Kidney capillary endothelial cell (primary cell): ENCODE measurements around the gene KLK5.
"Not testable (repeated sequence)": the region's sequence is repeated elsewhere in the genome, so short reads cannot be mapped to it uniquely, and the experiment has no call there.

Experiments used
- DNase-seq: peaks from one replicate; pipeline ENCODE4 v3.0.0-alpha.2; 2018; ENCODE audit warnings: low spot score

Gene KLK5

DNA sequence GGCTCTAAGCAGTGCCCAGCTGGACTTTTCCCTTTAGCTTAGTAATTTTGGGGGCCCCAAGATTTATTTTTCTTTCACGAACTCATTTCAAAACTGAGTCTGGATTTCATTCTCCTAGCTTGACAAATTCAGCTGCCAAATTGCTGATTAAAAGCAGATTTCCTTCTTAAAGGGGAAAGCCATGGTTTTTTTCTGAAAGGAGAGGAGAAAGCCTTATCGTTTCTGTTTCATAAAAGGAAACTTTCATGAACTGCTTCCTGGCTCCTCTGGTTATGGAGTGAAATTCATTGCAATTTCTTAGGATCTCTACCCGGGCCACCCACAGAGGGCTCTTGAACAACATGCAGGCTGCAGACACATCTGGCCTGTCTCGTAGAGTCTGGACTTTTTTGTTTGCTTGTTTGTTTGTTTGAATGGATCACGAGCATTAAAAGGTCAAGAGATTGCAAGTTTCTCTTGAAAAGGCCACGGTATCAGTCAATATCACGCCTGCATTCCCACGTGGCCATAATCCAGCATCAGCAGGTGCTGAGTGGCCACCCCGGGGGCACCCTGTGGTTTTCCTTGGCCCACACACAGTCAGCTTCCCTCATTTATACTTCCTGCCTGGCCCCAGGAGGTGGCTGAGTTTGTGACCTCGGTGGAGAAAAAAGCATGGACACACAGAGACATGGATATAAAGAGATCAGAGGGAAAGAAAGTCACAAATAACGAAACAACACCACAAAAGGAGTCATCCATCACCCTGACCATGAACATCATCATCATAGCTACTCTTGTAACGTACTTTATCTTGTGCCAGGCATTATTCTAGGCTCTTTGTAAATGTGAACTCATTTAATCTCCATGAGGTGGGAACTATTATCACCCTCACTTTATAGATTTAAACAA is 31.2 kb downstream of the KLK5 start:
- DNase-seq = no peak

DNA sequence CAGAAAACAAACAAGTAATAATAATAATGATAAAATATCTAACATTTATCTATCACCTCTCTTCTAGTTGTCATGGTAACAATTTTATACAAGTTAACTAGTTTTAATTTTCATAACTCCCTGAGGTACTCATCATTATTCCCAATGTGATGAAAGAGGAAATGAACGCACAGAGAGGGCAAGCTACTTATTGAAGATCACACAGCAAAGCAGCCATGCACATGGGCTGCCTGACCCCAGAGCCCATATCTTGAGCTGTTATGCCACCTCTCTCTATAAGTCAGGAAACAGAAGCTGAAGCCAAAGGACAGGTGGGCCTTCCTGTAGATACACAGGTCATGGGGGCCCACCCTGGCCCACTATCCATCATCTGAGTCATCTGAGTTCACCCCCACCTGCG is 36.8 kb downstream of the KLK5 start:
- no peak for DNase-seq

DNA sequence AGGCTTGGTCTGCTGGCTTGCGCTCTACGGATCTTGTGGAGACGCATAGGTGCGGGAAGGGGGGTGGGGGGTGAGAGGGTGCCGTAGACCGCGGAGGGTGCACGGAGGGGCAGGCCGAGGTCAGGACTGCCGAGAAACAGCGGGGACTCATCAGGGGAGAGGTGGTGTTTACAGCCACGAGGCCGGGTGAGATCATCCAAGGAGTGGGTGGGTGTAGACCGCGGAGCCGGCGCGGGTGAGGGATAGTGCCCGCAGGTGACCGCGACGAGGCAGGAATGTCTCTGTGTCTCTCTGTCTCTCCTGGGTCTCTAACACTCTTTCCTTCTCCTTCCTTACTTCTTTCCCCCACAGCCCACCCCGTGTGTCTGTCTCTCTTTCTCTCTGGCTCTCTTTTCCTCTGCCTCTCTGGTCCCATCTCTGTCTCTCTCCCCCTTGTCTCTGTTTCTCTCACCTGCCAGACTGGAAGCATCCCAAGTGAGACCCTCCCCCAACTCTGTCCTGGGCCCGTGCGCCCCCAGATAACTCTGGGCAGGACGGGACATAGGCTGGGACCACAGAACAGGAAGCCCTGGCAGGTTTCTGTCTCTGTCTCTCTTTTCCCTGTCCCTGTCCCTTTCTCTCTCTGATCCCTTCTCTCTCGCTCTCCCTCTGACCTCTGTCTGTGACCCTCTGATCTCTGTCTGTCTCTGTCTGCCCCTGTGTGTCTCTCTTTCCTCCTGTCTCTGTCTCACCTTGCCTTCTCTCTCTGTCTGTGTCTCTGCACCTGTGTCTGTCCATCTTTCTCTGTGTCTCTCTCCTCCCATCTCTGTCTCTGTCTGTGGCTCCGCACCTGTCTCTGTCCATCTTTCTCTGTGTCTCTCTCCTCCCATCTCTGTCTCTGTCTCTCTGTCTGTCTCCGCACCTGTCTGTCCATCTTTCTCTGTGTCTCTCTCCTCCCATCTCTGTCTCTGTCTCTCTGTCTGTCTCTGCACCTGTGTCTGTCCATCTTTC is 39.8 kb downstream of the KLK5 start:
- DNase-seq = no peak

DNA sequence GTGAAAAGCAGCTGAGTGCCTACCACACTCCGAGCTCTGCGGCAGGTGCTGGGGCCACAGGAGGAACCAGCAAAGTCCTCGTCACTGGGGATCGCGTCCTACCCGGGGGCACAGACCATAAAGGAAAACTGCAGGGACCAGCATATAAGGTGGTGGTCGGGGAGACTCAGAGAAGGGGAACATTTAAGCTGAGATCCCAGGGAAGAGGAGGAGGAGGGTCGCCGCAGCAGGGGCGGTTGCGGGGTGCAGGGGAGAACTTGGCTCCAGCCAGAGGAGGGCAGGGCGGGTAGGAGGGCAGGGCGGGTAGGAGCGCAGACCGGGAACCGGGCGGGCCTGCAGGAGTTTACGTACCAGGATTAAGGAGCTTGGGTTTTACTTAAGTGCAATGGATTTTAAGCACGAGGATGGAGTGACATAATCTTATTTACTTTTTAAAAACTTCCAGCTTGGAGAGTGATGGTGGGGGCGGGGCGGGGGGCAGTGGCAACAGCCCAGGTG is 40.7 kb downstream of the KLK5 start:
- DNase-seq = no peak

DNA sequence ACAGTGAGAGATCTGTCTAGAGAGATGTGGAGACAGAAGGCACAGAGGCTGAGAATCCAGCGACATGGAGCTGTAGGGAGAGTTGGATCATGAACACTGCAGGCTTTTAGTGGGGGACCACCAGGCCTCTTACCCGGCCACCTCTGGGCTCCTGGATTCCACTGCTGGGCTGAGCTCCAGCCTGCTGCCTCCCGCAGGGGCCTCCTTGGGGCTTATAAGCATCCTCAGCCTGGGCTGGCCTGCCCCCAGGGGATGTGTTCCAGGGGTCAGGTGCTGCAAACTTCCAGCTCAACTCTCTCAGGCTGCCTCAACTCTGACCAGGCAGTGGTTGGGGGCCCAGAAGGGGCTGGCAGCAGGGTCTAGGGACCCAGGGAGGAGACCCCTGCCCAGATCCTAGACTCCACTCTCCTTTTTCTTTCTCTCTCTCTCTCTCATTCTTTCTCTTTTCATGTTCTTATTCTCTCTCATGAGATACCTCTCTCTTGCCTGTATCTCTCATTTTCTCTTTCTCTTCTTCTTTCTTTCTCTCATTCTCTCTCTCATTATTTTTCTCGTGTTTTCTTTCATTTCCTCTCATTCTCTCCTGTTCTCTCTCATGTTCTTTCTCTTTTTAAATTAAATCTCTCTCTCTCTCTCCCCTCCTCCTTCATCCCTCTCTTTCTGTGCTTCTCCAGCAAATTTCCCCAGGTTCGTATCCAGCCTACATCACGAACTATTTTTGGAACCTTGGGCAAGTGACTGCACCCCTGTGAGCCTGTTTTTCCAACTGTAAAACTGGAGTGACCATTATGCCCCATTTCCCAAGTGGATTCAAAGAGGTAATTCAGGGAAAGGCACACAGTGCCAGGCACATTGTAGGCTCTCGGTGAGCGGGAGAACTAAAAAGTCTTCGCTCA is 41.4 kb downstream of the KLK5 start, which contains the start of gene KLK4:
Gene KLK4 (minus strand): TSS at position 190 of the 896 bp plus-strand sequence. CDS start 657 bp downstream, outside the sequence.
- no peak for DNase-seq

DNA sequence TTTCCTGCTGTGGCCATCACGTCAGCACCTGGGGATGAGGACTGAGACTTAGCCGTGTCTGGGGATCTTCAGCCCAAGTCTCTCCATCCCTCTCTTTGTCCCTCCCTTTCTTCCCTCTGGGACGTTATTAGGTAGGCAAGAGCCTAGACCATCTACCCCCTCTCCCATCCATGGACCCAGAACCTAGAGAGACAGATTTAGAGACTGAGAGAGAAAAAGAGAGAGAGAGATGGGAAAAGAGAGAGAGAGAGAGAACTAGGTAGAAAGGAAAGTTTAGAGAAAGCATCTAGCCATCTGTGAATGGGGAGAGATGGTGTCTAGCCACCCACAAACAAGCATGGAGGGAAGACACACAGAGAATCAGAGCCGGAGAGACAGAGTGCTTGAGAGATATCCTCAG is 42.1 kb downstream of the KLK5 start:
- no peak for DNase-seq

DNA sequence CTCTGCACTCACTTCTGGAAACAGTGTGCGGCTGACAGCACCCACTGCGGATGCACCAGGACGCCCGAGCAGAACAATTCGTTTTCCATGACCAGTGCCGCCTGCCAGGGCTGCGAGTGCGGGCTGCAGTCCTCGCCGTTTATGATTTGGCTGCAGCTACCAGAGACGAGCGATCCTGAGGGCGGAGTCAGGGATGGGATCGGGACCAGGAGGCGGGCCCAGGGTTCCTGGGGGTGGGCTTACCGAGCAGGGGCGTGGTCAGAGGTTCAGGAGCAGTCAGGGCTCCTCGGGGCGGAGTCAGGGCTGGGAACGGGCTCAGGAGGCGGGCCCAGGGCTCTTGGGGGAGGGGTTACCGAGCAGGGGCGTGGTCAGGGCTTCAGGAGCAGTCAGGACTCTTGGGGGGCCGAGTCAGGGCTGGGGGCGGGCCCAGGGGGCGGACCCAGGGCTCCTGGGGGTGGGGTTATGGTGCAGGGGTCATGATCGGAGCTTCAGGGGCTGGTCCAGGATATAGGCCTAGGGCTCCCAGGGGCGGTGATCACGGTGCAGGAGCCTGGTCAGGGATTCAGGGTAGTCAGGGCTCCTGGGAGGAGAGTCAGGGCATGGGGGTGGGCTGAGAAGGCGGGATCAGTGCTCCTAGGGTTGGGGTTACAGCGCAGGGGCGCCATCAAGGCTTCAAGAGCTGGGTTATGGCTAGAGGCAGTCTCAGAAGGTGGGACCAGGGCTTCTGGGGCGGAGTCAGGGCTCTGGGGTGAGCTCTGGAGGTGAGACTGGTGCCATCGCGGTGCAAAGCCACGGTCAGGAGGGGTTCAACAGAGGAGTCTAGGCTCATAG is 43.4 kb downstream of the KLK5 start:
- no peak for DNase-seq

DNA sequence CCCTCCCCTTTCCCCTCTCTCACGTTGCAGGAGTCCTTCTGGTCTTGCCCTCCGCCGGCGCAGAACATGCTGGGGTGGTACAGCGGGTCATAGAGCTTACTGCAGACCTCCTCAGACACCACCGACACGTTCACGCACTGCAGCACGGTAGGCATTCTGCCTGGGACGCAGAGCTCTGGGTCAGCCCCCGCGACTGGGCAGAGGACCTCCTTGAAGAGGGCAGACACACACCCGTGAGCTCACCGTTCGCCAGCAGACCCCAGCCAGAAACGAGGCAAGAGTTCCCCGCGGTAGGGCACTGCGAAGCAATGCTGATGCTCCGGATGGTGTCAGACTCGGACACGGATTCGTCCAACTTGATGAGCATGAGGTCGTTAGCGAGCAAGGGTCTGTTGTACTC is 44.5 kb downstream of the KLK5 start:
- DNase-seq = no peak

DNA sequence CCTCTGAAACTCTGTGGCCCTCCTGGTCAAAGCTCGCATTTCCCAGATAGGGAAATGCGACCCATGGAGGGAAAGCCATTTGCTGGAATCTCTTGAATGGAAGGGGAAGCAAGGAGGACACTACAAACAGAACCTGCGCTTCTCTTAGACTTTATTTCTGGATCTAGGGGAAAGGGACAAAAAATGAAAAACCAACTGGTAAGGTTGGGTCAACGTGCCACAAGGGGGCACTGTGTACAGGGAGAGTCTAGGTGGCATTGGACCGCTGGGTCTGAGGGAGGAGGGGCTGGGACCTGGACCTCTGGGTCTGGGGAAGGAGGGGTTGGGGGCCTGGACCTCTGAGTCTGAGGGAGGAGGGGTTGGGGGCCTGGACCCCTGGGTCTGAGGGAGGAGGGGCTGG is 46.6 kb downstream of the KLK5 start:
- DNase-seq = no peak

DNA sequence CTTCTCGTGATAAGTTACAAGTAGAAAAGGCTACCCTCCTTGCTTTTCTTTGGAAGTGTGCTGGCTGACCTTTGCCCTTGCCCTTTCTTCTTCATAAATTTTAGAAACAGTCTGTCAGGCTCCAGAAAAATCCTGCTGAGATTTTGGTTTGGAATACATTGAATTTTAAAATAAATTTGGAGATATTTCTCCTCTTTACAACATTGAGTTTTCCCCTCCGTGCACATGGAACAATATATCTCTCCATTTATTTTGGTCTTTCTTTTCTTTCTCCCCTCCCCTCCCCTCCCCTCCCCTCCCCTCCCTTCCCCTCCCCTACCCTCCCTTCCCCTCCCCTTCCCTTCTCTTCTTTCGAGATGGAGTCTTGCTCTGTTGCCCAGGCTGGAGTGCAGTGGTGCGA is 50.2 kb downstream of the KLK5 start:
- DNase-seq = no peak

DNA sequence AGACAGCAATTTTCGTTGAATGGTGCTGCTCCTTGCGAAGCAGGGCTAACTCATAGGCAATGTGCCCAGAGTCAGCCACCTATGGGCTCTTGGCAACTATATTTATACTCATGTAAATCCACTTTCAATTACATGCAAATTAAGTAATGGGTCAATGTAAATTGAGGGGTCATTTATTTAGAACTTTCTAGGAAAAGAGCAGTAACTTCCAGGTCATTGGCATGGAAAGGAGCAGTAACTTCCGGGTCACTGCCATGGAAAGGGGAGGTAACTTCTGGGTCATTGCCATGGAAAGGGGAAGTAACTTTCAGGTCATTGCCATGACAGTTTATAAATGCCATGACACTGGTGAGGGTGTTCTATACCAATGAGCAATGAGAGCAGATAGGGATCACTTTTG is 53.3 kb downstream of the KLK5 start:
- no peak for DNase-seq

DNA sequence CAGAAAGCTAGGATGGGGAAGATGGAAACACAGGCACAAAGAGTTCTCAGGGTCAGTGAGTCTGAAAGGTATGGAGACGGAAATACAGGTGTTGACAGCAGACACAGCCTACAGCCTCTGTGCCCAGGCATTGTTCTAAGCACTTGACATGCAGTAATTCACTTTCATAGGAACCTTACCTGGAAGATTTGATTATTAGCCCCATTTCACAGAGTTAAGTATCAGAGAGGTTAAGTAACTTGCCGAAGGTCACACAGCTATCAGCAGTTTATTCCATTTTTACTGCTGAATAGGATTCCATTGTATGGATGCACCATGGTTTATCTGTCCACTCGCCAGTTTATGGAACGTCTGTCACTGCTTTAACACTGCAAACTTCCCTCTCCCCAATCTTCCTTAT is 54.8 kb downstream of the KLK5 start:
- no peak for DNase-seq

DNA sequence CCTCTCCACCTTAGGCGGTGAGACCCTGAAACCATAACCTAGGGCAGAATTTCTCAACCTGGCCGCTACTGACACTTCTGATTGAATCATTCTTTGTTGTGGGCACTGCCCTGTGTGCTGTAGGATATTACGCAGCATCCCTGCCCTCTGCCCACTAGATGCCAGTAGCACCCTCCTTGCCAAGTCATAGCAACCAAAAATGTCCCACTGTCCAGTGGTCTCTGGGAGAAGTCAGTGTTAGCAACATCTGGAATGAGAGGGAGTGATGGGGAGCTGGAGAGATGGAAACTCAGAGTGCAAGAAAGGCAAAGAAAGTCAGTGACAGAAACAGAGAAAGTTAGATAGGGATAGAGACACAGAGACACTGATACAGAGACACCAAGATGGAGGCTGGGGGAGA is 55.2 kb downstream of the KLK5 start:
- no peak for DNase-seq

DNA sequence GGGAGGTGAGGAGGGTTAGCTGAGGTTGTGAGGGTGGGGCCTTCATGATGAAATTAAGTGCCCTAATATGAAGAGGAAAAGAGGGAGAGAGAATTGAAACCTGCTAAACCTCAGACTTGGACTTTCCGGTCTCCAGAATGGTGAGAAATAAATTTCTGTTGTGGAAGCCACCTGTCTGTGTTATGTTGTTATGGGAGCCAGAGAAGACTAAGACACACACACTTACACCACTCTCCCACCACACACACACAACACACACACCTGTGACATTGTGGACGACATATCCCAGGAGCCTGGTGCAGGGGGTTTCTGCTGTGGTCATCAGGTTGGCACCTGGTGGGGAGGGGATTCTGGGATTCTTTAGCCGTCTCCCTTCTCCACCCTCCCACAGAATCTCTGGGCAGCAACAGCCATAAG is 55.6 kb downstream of the KLK5 start:
- no peak for DNase-seq

DNA sequence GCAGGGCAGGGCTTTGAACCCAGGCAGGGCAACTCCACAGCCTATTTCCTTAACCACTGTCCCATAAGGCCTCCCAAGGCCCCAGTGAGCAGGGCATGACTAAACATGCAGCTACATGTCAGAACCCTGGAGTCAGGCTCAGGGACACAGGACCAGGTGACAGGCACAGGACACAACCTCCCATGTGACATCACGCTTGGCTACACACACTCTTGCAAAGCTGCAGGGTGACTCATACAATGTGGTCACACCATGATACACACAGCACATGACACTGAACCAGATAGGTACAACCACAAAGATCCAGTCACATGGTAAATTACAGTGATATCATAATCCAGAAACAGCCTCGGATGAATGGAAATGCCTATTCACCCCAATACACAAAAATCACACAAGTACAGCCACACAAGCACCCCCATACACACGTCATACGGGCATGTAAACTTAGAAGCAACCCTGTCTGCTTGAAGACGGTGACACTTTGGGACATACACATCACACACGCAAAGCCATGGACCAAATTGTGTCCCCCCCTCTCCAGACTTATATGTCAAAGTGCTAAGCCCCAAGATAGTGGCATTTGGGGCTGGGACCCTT is 56.1 kb downstream of the KLK5 start:
- no peak for DNase-seq

DNA sequence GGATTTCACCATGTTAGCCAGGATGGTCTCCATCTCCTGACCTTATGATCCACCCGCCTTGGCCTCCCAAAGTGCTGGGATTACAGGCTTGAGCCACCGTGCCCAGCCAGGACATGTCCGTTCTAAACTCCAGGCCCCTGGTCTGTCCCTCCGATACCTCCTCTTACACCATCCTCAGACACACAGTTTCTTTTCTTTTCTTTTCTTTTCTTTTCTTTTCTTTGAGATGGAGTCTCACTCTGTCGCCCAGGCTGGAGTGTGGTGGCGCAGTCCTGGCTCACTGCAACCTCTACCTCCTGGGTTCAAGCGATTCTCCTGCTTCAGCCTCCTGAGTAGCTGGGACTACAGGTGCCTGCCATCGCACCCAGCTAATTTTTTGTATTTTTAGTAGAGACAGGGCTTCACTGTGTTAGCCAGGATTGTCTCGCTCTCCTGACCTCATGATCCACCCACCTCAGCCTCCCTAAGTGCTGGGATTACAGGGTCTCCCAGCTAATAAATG is 56.7 kb downstream of the KLK5 start:
- DNase-seq = not testable (repeated sequence)

DNA sequence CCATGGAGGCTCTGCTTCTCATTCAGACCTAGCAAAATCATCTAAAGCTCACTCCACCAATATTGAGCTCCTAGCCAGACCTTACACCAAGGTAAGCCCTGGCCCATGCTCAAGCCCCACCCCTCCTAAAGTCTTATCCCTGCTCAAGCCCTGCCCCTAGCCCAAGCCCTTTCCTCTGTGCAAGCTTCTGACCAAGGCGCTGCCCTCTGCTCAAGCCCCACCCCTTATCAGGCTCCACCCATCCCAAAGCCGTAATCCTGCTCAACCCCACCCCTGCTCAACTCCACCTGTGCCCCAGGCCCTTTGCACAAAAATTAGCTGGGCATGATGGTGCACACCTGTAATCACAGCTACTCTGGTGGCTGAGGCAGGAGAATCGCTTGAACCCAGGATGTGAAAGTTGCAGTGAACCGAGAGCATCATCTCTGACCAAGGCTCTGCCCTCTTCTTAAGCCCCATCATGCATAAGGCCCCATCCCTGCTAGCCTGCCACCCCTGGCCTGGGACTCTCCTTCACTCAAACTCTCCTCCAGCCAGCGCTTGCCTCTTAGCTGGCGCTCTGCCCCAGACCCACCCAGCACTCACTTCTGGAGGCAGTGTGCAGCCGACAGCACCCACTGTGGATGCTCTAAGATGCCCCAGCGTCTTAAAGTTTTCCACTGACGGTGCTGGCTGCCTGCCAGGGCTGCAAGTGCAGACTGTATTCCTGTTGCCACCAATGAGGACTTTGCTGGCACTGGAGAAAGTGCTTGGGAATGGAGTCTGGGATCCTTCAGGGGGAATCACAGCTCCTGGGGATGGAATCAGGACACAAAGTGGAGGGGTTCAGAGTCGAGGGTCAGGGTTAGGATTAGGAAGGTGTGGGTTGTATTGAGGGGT is 58.1 kb downstream of the KLK5 start:
- DNase-seq = no peak
